ENCODE results near the gene LARP1B.
"Not testable (repeated sequence)": the region's sequence is repeated elsewhere in the genome, so short reads cannot be mapped to it uniquely, and the experiment has no call there.

The LARP1B gene

GRCh38 chr4:128141866-128142265, 80.8 kb downstream of the LARP1B start:
- DNase-seq = no peak

- DNase-seq = no peak
Measured at GRCh38 chr4:128145727-128146126, 84.6 kb downstream of the LARP1B start.

DNA sequence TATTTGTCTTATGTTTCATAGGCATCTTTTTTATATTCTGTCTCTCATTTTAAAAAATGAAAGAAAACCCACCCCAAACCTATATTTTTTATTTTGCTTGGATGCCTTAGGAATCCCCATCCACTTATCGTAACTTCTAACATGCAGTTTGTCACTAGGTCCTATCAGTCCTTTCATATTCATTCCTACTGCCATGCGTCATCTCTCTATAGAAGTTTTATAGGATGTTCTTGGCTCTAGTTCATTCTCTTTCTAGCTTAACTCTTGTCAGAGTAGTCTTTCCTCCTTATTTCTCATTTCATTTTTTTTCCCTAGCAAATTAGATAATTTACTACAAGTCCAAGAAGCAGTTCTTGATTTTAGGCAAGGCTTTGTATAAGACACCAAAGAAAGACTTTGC, 92.7 kb downstream of the LARP1B start:
- no peak for DNase-seq

GRCh38 chr4:128155231-128155855, 94.2 kb downstream of the LARP1B start:
- DNase-seq = no peak

- no peak for DNase-seq
Measured at GRCh38 chr4:128155874-128156456, 94.9 kb downstream of the LARP1B start.

- DNase-seq = not testable (repeated sequence)
Measured at GRCh38 chr4:128156472-128156871, 95.4 kb downstream of the LARP1B start.

GRCh38 chr4:128158894-128159293, 97.8 kb downstream of the LARP1B start:
- DNase-seq = no peak

DNA sequence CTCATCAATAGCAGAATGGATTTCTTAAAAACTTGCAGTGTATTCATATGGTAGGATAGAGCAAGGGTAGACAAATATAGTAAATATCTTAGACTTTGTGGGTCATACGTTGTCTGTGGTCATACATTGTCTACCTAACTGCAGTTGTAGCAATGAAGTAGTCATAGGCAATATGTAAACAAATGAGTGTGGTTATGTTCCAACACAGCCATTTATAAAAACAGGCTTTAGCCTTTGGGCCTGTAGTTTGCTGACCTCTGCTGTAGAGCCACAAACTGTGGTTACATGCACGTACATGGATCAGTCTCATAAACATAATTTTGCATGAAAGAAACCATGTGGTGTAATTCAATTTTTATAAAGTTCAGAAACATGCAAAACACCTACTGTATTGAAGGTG, 98.9 kb downstream of the LARP1B start:
- DNase-seq = no peak

GRCh38 chr4:128161138-128161537, 100.0 kb downstream of the LARP1B start:
- DNase-seq = no peak

GRCh38 chr4:128162434-128162833, 101.3 kb downstream of the LARP1B start:
- no peak for DNase-seq

DNA sequence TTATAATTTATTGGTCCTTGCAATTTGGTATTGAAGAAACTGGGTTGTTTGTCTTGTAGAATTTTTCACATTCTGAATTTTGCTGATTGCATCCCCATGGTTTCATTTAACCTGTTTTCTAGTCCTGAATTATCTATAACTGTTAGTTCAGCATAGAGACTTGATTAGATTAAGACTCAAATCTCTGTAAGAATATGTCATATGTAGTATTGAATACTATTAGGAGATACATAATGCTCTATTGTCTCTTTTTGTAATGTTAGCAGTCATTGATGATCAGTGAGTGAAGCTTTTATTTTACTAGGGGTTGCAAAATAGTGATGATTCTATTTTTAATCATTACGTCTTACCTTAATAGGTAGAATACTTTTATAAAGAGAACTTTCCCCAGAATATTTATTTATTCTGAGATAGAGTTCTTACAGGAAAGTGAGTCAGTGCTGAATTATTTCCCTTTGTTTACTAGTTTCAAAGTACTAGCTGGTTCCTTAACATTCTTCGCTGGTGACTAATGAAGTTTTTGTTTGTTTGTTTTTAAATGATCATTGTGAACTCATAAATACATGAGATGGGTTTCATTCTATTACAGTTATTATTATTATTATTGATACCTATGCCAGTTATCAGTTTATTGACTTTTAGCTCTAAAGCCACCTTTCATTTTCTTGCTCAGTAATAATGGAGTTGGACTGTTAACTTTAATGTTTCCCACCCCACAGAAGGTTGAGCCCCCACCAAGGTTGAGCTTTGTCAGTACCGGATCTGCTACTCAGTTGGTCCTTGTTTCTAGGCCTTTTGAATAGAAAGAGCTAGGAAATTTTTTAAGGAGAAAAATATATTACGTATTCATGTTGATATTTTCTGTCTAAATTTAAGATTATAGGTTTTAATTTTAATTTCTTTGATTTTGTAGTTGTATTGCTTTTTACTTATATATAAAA, 102.3 kb downstream of the LARP1B start:
- DNase-seq = no peak

DNA sequence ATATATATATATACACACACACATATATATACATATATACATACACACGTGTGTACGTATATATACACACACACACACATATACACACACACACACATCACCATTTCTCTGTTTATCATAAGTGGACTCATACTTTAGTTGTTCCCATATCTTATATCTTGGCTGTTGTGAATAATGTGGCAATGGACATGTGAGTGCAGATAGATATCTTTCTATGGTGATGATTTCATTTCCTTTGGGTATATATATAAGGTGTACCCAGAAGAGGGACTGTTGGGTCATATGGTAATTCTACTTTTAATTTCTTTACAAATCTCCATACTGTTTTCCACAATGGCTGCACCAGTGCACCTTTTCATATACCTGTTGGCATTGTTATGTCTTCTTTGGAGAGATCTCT, 105.9 kb downstream of the LARP1B start:
- no peak for DNase-seq

DNA sequence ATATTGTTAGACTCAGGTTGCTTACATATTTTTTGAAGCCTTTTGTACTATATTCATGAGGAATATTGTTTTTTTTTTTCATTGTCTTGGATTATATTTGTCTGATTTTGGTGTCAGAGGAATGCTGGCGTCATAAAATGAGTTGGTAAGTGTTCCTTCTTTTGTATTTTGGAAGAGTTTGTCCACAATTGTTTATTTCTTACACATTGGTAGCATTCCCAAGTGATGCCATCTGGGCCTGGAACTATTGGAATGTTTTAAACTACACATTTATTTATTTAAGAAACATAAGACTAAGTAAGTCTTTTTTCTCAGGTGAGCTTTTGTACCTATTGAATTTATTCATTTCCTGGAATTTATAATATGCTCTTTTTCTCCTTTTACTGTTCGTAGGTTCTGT, 107.6 kb downstream of the LARP1B start:
- DNase-seq = no peak

GRCh38 chr4:128169245-128169644, 108.1 kb downstream of the LARP1B start:
- DNase-seq = no peak

- DNase-seq = no peak
Measured at GRCh38 chr4:128176643-128177042, 115.5 kb downstream of the LARP1B start.

DNA sequence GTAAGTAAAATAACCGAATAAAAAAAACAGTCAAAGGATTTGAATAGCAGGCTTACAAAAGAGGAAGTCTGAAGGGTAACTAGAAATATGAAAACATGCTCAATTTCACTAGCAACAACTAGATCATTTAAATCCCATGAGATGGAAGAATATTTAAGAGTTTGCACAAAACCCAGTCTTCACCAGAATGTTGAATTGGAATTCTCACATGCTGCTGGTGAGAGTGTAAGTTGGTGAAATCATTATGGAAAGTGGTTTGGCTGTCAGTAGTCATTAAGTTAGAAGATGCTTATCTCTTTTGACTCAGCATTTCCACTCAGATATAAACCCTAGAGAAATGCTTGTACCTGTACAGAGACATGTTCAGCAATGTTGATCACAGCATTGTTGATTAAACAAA, 116.4 kb downstream of the LARP1B start:
- DNase-seq = no peak

DNA sequence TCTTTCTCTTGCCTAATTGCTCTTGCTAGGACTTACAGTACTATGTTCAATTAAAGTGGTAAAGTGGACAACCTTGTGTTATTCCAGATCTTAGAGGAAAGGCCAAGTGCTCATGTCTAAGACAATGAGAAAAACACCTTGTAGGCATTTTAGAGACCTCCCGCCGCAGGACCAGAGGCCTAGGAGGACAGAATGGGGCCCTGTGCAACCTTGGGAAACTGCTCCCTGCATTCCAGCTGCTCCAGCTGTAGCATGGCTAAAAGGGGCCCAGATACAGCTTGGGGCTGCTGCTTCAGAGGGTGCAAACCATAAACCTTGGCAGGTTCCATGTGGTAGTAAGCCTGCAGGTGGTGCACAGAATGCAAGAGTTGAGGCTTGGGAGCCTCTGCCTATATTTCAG, 125.5 kb downstream of the LARP1B start:
- DNase-seq = no peak

- DNase-seq = peak; percentile 61 to 70
Measured at GRCh38 chr4:128191115-128191781, 130.1 kb downstream of the LARP1B start.

DNA sequence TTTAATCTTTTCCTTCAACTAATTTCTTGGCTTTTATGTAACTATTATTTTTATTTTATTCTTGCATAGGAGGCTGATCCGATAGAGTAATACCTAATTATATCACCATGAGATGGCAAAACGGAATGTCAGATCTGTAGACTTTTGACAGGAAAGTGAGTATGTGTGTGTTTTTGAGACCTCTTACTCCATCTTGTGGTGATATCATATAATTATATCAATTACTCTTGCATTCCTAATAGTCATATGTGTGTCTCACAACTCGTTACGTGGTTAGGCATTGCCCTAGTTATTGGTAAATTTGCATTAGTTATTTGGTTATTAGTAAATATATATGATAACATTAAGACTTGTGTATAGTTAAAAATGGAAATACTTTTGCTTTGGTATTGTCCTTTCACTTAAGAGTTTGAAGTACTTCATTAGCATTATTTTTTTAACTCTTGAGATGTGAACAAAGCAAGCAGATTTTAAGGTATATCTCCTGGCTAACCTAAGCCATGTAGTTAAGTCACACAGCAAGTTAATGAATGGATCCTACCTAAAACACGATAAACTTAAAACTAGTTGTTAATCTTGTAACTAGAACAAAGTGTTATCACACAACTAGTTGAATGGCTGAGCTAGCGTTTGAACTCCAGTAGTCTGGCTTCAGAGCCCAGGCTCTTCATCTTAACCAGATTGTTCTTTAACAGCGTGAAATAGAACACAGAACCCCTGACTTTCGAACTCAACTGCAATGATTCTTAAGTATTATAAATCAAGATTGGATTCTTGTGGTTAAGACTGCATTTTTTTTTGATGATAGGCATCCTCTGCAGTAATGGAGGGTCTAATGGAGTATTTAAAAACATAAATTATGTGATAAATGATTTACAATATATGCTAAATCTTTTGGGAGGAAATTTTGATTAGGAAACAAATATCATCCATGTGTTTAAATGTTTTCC, 159.4 kb downstream of the LARP1B start:
- no peak for DNase-seq

DNA sequence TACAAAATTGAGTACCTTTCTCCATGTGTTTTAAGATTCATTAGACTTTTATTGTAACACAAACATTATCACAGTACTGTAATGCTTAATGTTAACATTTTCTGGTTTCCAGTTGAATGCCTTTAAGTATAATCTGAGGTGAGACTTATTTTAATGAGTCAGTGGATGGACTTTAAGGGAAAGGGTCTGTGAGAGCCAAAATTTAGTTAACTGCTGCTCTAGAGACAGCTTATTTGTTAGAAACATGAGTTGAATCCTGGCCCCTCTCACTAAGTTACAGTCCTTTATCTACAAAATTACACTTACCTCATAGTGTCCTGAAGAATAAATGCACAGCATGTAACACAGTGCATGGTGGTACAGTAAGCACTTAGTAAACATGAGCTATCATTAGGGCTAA, 160.5 kb downstream of the LARP1B start:
- DNase-seq = no peak

DNA sequence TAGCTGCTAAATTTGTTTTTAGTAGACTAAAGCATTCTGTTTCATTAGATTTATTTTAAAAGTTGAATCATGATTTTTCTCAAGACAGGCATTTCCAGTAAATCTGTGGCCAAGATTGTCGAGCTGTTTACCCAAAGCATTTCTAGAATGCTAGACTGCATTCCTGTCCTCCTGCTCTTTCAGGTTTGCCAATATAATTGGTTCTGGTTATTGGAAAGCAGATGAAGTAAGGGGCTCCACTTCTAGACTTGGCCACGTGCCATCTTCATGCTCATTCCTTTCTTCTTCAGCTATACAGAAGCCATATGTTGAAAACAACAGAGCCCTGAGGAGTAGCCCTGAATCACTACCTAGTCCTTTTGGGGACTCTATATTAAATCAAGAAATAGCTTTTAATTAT, 164.0 kb downstream of the LARP1B start:
- no peak for DNase-seq

DNA sequence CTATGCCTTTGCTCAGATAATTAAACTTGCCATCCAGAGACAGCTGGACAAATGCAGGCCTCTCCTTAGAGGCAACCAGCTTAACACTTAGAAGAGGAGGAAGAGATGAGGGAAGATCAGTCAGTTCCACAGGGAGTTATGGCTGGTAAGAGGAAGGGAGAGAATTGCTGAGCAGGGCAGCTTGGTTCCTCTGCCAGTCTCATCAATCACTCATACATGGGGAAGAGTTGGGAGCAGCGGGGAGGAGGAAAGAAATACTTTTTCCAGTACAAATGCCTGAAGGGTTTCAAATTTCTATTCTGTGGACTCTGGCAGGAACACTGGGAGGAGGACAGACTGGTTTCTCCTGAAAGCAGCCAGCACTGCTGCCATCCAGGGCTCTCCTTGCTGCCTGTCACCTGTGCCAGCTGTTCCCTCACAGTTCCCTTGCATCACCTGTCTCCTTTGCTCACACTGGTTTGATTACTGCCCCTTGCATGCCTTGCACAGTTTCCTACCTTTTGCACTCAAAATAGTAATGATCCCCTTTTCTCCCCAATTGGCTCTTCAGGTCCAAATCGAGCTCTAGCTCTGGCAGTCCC, 167.0 kb downstream of the LARP1B start:
- no peak for DNase-seq
